GM12865 (cell line): ENCODE data around the gene ITGAD.

Source experiments
- DNase-seq: peaks from one replicate; pipeline ENCODE4 v3.0.0; 2010; ENCODE audit warnings: low read depth
- H3K4me3 ChIP-seq: 2 replicates; pipeline ENCODE4 v1.5.1; 2011; ENCODE audit warnings: mild to moderate bottlenecking, low read depth, low read length, control low read depth
- CTCF ChIP-seq: IDR thresholded peaks from 2 replicates; pipeline ENCODE4 v1.5.1; 2011; ENCODE audit warnings: low read length, control low read depth, low read depth, inconsistent platforms; ENCODE audit not compliant: insufficient read depth; ENCODE audit errors: missing control alignments

Gene ITGAD

GRCh38 chr16:31361201-31362110 lies 31.7 kb upstream of the ITGAD start:
- no peak for TF ChIP-seq CTCF
- DNase-seq: no peak
- no peak overlapping the region for H3K4me3 ChIP-seq

- H3K4me3 ChIP-seq: no peak overlapping the region
- TF ChIP-seq CTCF: no peak
- no peak for DNase-seq
Observed at GRCh38 chr16:31362476-31363405, 30.4 kb upstream of the ITGAD start.

- DNase-seq: no peak
- no peak overlapping the region for H3K4me3 ChIP-seq
- no peak for TF ChIP-seq CTCF
Observed at GRCh38 chr16:31363721-31364120, 29.4 kb upstream of the ITGAD start.

DNA sequence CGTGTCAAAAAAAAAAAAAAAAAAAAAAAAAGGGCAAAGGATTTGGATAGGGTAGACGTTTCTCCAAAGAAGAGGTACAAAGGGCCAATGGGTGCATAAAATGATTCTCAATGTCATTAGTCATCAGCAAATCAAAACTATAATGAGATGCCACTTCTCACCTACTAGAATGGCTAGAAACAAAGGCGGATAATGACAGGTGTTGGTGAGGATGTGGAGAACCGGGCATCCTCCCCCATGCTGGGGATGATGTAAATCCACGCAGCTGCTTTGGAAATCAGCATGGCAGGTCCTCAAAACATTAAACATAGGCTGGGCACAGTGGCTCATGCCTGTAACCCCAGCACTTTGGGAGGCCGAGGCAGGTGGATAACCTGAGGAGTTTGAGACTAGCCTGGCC lies 28.7 kb upstream of the ITGAD start:
- TF ChIP-seq CTCF: no peak
- no peak overlapping the region for H3K4me3 ChIP-seq

DNA sequence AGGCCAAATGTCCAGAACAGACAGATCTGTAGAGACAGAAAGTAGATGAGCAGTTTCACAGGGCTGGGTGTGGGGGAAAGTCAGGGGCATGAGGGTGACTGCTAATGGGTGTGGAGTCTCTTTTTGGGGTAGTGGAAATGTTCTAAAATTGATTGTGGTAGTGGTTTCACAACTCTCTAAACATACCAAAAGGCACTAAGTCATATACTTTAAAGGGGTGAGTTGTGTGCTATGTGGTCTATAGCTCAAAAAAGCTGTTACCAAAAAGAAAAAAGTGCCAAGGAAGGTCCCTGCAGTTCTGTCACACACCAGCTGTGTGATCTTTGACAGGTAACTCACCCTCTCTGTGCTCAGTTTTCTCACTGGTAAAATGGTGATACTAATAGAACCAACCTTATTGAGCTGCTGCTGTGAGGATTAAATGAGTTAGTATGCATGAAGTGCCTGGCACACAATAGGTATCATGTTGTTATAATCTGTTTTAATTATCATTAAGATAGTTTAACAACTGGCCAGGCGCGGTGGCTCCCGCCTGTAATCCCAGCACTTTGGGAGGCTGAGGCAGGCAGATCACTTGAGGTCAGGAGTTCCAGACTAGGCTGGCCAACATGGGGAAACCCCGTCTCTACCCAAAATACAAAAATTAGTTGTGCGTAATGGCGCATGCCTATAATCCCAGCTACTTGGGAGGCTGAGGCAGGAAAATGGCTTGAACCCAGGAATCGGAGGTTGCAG lies 27.8 kb upstream of the ITGAD start:
- no peak overlapping the region for H3K4me3 ChIP-seq
- TF ChIP-seq CTCF: no peak
- peak; percentile 62 for DNase-seq

More for the DNA sequence above, 28.7 kb upstream of the ITGAD start:
- no peak for DNase-seq

GRCh38 chr16:31367853-31368252 lies 25.3 kb upstream of the ITGAD start:
- no peak for TF ChIP-seq CTCF
- no peak overlapping the region for H3K4me3 ChIP-seq
- no peak for DNase-seq
